Suprapubic skin (tissue), 4 donors: ENCODE results near the gene MED7.

Experiments used
- EP300 ChIP-seq: sonication (generic); formaldehyde crosslinking; IDR thresholded peaks from one replicate; pipeline ENCODE4 v1.6.1; 2017; ENCODE audit warnings: antibody characterized with exemption
- POLR2A ChIP-seq, 2 donors: fragments of 450-650 bp; IDR thresholded peaks; one replicate each; pipeline ENCODE4 v1.6.1; 2017; ENCODE audit warnings: antibody characterized with exemption in 2 of 2, mild to moderate bottlenecking in 2 of 2, moderate library complexity in 2 of 2
- POLR2AphosphoS5 ChIP-seq, 3 donors: sonication (generic); formaldehyde crosslinking; IDR thresholded peaks; one replicate each; pipeline ENCODE4 v1.6.1; 2017; ENCODE audit warnings: antibody characterized with exemption in 3 of 3
- TF ChIP-seq, protein P1 (sequence below), 2 donors: fragments of 200-600 bp in 1 of 2; fragments of 450-650 bp in 1 of 2; sonication (generic) in 1 of 2; IDR thresholded peaks; one replicate each; pipeline ENCODE4 v1.5.1; 2016 to 2019; ENCODE audit warnings: antibody characterized with exemption in 2 of 2, mild to moderate bottlenecking in 1 of 2, moderate library complexity in 1 of 2

DNA sequence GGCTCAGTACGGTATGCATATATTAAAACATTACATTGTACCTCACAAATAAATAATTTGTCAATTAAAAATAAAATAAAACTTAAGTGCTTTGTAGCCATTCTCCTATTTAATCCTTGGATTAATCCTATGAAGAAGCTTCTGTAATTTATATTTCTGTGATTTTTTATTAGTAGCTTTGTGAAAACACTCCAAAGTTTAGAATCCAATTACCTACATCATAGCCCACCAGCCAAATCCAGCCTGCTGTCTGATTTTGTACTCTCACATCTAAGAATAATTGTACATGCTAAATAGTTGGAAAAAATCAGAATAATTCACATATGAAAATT, 10.4 kb downstream of the MED7 start:
- TF ChIP-seq POLR2AphosphoS5 (IDR thresholded peaks at IDR 0.05) (no peak), POLR2A (IDR thresholded peaks at IDR 0.05) (no peak), EP300 (no peak)
- TF ChIP-seq, protein P1, sequence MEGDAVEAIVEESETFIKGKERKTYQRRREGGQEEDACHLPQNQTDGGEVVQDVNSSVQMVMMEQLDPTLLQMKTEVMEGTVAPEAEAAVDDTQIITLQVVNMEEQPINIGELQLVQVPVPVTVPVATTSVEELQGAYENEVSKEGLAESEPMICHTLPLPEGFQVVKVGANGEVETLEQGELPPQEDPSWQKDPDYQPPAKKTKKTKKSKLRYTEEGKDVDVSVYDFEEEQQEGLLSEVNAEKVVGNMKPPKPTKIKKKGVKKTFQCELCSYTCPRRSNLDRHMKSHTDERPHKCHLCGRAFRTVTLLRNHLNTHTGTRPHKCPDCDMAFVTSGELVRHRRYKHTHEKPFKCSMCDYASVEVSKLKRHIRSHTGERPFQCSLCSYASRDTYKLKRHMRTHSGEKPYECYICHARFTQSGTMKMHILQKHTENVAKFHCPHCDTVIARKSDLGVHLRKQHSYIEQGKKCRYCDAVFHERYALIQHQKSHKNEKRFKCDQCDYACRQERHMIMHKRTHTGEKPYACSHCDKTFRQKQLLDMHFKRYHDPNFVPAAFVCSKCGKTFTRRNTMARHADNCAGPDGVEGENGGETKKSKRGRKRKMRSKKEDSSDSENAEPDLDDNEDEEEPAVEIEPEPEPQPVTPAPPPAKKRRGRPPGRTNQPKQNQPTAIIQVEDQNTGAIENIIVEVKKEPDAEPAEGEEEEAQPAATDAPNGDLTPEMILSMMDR (IDR thresholded peaks at IDR 0.05), result no peak
